Measurements from ENCODE around the gene DHRS3. TPM values are rescaled to one million over a fixed set of nuclear protein-coding genes. Genes with fewer than 3 reads are reported as not detected.
A peak's percentile ranks its signal among the peaks of the same experiment; 100 is the strongest.

The DHRS3 gene
- total RNA-seq, 1 experiment from 2014 or later: 37.7 TPM

DNA sequence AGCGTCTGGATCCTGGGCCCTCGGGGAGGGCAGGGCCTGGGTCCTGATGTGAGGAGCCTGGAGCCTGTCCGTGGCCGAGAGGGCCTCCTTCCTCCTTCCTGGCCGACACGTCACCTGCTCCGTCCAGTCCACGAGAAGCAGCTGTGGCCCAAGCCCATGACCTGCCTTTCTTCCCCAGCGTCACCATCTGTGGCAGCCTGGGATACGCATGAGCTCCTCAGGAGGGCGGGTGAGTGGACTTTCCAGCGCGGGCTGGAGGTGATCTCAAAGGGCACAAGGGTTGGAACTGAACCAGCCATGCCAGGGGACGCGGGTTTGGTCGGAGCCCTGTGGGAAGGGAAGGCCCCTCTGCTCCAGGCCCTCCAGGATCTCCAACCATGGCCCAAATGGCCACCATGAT is 90.4 kb downstream of the DHRS3 start:
- ChIA-PET POLR2A (no interaction called here), CTCF (no interaction called here)
- no peaks in the 10 kb centered on the region for H3K27me3 Mint-ChIP-seq (ENCODE audit: low read depth)
- H3K9me3 Mint-ChIP-seq: peaks cover 6% of the 10 kb centered on the region
- peaks cover 6% of the 10 kb centered on the region for H3K4me1 Mint-ChIP-seq
- TF ChIP-seq, protein P1, sequence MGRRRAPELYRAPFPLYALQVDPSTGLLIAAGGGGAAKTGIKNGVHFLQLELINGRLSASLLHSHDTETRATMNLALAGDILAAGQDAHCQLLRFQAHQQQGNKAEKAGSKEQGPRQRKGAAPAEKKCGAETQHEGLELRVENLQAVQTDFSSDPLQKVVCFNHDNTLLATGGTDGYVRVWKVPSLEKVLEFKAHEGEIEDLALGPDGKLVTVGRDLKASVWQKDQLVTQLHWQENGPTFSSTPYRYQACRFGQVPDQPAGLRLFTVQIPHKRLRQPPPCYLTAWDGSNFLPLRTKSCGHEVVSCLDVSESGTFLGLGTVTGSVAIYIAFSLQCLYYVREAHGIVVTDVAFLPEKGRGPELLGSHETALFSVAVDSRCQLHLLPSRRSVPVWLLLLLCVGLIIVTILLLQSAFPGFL (CRISPR knock-in tag; IDR thresholded peaks at IDR 0.05; ENCODE audit: borderline replicate concordance): no peak
- TF ChIP-seq GRHL2 (CRISPR knock-in tag; IDR thresholded peaks at IDR 0.05; ENCODE audit: insufficient replicate concordance, severe bottlenecking) (no peak), MXD4 (CRISPR knock-in tag; IDR thresholded peaks at IDR 0.05; ENCODE audit: borderline replicate concordance) (no peak), OVOL2 (CRISPR knock-in tag; IDR thresholded peaks at IDR 0.05; ENCODE audit: borderline replicate concordance) (no peak), ZNF416 (CRISPR knock-in tag; IDR thresholded peaks at IDR 0.05) (no peak), ZNF232 (CRISPR knock-in tag; IDR thresholded peaks at IDR 0.05) (no peak), FOXP1 (CRISPR knock-in tag; IDR thresholded peaks at IDR 0.05; ENCODE audit: borderline replicate concordance) (no peak), ZBTB21 (CRISPR knock-in tag; IDR thresholded peaks at IDR 0.05; ENCODE audit: borderline replicate concordance) (no peak), FOXK1 (CRISPR knock-in tag; IDR thresholded peaks at IDR 0.05) (no peak), NFE2L1 (CRISPR knock-in tag; IDR thresholded peaks at IDR 0.05) (no peak), ZNF219 (CRISPR knock-in tag; IDR thresholded peaks at IDR 0.05; ENCODE audit: borderline replicate concordance) (no peak)
- TF ChIP-seq, protein P2, sequence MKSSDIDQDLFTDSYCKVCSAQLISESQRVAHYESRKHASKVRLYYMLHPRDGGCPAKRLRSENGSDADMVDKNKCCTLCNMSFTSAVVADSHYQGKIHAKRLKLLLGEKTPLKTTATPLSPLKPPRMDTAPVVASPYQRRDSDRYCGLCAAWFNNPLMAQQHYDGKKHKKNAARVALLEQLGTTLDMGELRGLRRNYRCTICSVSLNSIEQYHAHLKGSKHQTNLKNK (CRISPR knock-in tag; IDR thresholded peaks at IDR 0.05): no peak
- TF ChIP-seq, protein P3, sequence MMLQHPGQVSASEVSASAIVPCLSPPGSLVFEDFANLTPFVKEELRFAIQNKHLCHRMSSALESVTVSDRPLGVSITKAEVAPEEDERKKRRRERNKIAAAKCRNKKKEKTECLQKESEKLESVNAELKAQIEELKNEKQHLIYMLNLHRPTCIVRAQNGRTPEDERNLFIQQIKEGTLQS (CRISPR knock-in tag; conservative IDR thresholded peaks at IDR 0.05): no peak
- no peak for DNase-seq (ENCODE audit: low spot score)
- no peak for ATAC-seq
- H3K36me3 Mint-ChIP-seq: no peaks in the 10 kb centered on the region
- no peak overlapping the region for H3K27ac Mint-ChIP-seq
- no peak overlapping the region for H3K4me3 Mint-ChIP-seq

DNA sequence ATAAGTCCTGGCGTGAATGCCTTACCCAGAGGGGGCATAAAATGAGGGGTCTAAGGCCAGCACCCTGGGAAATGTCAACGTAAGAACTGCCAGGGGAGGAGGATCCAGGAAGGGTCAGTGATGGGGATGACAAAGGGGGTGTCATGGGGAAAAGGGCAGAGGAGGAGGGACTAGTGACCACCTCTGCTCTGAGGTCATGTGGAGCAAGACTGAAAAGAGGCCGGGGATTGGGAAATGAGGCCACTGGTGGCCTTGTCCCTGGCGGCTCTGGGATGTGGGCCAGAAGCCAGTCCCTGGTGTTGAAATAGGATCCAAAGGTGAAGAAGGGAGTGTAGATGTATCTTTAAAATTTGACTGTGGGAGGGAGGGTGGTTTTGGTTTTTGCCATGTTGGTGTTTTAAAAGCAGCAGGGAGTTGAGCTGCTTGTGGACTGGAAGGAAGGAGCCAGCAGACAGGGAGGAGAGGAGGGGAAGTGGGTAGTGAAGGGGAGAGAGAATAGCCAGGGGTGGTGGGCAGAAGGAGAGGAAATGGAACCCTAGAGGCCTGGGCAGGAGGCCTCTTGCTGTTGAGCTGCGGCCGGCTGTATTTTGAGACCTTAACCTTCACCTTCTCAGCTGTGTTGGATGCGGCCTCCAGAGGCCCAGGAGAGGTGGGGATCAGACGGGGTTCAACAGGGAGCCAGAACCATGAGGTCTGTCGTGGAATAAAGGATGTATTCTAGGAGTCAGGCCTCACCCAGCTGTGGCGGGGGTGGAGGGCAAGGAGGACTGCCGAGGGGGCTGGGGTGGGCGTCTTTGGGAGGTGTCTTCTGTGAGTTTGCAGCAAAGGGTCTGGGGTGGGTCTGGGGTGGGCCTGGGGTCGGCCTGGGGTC is 92.5 kb downstream of the DHRS3 start:
- ChIA-PET POLR2A (no interaction called here), CTCF (no interaction called here)
- ATAC-seq (no peak), DNase-seq (ENCODE audit: low spot score) (no peak)
- Mint-ChIP-seq H3K4me1 (peaks cover 6% of the 10 kb centered on the region), H3K36me3 (no peaks in the 10 kb centered on the region), H3K27ac (no peak overlapping the region), H3K9me3 (peaks cover 6% of the 10 kb centered on the region), H3K4me3 (no peak overlapping the region), H3K27me3 (ENCODE audit: low read depth) (no peaks in the 10 kb centered on the region)
- TF ChIP-seq MYBL2 (CRISPR knock-in tag; IDR thresholded peaks at IDR 0.05) (no peak), GABPB1 (CRISPR knock-in tag; IDR thresholded peaks at IDR 0.05) (peak; percentile 45; the same call in 1 of the 2 replicates), CBFB (CRISPR knock-in tag; IDR thresholded peaks at IDR 0.05; ENCODE audit: low read depth) (no peak), ELF4 (CRISPR knock-in tag; IDR thresholded peaks at IDR 0.05; ENCODE audit: low read depth) (no peak), ZNF671 (CRISPR knock-in tag; IDR thresholded peaks at IDR 0.05) (no peak)
- TF ChIP-seq, protein P4, sequence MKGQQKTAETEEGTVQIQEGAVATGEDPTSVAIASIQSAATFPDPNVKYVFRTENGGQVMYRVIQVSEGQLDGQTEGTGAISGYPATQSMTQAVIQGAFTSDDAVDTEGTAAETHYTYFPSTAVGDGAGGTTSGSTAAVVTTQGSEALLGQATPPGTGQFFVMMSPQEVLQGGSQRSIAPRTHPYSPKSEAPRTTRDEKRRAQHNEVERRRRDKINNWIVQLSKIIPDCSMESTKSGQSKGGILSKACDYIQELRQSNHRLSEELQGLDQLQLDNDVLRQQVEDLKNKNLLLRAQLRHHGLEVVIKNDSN (CRISPR knock-in tag; IDR thresholded peaks at IDR 0.05): no peak
- TF ChIP-seq, protein P5, sequence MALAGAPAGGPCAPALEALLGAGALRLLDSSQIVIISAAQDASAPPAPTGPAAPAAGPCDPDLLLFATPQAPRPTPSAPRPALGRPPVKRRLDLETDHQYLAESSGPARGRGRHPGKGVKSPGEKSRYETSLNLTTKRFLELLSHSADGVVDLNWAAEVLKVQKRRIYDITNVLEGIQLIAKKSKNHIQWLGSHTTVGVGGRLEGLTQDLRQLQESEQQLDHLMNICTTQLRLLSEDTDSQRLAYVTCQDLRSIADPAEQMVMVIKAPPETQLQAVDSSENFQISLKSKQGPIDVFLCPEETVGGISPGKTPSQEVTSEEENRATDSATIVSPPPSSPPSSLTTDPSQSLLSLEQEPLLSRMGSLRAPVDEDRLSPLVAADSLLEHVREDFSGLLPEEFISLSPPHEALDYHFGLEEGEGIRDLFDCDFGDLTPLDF (CRISPR knock-in tag; IDR thresholded peaks at IDR 0.05): no peak
- TF ChIP-seq, protein P6, sequence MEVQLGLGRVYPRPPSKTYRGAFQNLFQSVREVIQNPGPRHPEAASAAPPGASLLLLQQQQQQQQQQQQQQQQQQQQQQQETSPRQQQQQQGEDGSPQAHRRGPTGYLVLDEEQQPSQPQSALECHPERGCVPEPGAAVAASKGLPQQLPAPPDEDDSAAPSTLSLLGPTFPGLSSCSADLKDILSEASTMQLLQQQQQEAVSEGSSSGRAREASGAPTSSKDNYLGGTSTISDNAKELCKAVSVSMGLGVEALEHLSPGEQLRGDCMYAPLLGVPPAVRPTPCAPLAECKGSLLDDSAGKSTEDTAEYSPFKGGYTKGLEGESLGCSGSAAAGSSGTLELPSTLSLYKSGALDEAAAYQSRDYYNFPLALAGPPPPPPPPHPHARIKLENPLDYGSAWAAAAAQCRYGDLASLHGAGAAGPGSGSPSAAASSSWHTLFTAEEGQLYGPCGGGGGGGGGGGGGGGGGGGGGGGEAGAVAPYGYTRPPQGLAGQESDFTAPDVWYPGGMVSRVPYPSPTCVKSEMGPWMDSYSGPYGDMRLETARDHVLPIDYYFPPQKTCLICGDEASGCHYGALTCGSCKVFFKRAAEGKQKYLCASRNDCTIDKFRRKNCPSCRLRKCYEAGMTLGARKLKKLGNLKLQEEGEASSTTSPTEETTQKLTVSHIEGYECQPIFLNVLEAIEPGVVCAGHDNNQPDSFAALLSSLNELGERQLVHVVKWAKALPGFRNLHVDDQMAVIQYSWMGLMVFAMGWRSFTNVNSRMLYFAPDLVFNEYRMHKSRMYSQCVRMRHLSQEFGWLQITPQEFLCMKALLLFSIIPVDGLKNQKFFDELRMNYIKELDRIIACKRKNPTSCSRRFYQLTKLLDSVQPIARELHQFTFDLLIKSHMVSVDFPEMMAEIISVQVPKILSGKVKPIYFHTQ (CRISPR knock-in tag; IDR thresholded peaks at IDR 0.05): no peak

Data from WTC11 (cell line).